Activated T-cell treated with anti-CD3 and anti-CD28 coated beads for 48 hours (primary cell): ENCODE data around the gene NACA.
"Not testable (repeated sequence)": the region's sequence is repeated elsewhere in the genome, so short reads cannot be mapped to it uniquely, and the experiment has no call there.

ENCODE experiments used
- DNase-seq: peaks from one replicate; pipeline ENCODE4 v3.0.0-alpha.2; 2020; ENCODE audit warnings: low read depth

Gene NACA

GRCh38 chr12:56723889-56724700 is 1.0 kb downstream of the NACA start:
- no peak for DNase-seq

DNA sequence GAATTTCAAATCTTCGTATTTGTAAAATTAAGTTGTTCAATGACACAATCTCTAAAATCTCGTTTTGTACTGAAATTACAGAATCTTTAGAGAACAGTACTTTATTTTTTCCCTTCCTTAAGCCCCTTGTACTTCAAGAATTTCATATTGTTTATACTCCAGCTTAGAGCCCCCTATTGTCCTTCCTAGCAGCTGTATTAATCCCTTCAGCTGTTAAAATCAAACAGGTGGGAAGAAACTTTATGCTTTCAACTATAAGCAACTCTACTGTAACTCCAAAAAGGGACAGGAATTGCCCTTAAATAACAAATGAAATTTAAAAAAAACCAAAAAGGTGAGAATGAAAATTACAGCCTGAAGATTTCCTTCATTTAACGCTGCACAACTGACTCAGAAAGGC is 1.7 kb downstream of the NACA start:
- no peak for DNase-seq

GRCh38 chr12:56722832-56723231 is 2.3 kb downstream of the NACA start:
- no peak for DNase-seq

DNA sequence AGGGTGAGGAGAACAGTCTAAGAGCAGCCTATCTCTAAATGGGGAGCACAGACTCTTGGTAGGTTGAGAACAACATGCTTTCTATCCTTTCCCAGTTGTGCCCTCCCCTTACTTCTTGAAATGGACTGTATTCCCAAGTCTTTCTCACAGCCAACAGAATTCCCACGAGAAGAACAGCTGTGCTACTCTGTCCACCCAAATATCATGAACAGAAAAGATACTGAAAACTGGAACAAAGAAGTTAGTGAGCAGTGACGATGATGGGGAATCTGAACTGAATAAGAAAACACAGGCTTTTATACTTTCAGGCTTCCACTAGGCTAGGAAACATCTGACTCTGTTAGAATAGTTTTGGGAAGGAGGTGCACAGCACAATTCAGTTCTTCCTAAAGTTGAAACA is 3.4 kb downstream of the NACA start:
- DNase-seq: no peak

DNA sequence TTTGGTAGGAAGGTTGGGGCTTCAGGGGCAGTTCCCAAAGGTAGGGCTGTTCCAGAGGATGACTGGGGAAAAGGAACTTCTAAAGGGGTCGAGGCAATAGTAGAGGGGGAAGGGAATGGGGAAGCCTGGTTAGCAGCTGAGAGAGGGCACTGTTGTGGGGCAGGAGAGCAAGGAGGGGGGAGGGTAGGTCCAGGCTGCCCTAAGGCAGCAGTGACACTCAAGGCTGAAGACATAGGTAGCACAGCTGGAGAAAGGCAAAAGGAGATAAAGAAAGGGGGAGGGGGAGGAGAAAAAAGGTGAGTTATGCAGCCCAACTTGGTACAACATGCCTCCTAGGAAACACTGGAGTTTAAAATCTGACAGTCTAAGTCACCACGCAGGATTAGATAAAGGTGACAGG is 3.9 kb downstream of the NACA start:
- no peak for DNase-seq

DNA sequence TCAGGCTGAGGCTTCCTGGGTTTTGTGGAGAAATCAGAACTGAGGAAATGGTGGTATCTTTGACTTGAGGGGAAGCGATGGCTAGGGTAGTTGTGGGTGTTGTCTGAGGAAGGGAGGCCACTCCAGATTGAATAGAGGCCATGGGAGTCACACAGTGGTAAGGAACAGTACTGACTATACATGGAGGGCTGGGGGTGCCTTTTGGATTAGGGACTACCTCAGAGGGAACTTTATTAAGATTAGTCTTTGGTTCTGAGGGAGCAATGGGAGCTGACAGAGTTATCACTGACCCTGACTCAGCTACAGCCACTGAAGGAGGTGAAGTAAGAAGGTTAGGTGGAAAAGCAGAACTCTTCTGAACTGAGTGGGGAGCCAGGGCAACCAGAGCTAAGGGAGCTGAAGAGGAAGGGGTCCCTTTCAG is 4.4 kb downstream of the NACA start:
- DNase-seq: no peak

- DNase-seq: no peak
Measured at GRCh38 chr12:56719056-56719455, 6.0 kb downstream of the NACA start.

GRCh38 chr12:56718636-56719035 is 6.5 kb downstream of the NACA start:
- no peak for DNase-seq

GRCh38 chr12:56718149-56718548 is 7.0 kb downstream of the NACA start:
- DNase-seq: no peak

GRCh38 chr12:56716933-56717880 is 7.9 kb downstream of the NACA start:
- no peak for DNase-seq

DNA sequence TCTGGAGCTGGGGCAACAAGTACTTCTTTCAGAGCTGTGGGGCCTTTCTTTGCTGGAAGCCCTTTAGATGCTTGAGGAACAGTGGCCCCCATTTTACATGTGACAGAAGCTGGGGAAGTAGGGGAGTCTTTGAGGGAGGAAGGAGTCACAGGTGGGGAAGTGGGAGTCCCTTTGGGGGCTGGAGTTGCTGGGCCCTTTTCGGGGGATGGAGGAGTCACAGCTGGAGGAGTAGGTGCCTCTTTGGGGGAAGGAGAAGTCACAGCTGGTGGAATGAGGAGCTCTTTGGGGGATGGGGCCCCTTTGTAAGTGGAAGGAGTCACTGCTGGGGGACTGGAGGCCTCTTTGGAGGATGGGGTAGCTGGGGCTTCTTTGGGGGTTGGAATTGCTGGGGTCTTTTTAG is 8.6 kb downstream of the NACA start:
- no peak for DNase-seq

- DNase-seq: no peak
Measured at GRCh38 chr12:56715798-56716197, 9.3 kb downstream of the NACA start.

DNA sequence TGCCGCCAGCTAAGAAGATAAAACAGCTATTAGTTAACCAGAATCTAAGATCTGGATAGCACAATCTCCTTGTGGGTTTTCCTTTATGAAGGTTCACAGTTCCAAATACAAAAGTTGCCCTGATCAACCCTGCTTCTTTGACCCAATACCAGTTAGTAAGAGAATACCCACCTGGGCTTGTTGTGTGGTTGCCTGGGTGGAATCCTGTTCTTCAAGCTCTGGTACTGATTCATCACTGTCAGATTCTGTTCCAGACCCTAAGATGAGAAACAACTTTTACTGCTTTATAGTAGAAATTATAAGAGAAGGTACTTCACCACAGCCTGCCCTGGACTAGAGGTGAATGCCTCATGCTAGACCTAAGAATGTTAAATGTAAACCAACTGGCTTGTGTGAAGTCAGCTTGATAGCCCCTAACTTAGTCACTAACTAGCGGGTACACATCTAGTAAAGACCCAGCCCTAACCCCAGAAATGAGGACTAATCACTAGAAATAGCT is 10.6 kb downstream of the NACA start:
- no peak for DNase-seq

DNA sequence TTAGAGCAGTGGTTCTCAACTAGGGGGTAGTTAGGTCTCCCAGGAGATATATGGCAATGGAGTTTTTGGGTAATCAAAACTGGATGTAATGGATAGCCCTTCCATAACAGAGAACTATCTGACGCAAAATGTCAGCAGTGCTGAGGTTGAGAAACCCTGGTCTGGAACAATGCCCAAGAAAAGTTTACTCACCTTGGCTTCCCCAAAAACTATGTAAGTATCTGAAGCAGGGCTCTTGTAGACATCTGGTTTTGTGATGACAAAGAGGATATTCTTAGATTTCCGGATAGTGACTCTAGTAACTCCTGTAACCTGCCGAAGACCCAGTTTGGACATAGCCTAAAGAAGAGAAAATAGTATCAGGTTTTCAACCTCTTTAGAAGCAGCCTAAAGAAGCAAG is 11.8 kb downstream of the NACA start:
- no peak for DNase-seq

DNA sequence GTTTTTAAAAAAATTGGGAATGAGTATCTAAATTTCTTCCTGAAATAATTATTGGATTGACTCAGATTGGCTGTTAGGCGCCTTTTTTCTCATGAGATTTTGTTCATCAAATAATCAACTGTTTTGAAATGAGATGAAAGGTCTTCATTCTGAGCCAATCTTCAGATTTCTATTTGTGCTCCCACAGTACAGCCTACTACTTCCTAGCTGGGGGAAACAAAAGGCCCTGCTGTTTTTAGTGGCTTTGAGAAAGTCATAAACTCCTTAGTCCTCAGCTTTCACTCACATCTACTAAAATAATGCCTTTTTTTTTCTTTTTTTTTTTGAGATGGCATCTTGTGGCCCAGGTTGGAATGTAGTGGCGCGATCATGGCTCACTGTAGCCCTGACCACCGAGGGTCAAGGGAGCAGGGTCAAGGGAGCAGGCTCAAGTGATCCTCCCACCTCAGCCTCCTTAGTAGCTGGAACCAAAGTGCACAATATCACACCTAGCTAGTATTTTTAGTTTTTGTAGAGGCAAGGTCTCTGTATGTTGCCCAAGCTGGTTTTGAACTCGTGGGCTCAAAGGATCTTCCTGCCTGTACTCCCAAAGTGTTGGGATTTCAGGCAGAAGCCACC is 15.2 kb downstream of the NACA start:
- DNase-seq: no peak

DNA sequence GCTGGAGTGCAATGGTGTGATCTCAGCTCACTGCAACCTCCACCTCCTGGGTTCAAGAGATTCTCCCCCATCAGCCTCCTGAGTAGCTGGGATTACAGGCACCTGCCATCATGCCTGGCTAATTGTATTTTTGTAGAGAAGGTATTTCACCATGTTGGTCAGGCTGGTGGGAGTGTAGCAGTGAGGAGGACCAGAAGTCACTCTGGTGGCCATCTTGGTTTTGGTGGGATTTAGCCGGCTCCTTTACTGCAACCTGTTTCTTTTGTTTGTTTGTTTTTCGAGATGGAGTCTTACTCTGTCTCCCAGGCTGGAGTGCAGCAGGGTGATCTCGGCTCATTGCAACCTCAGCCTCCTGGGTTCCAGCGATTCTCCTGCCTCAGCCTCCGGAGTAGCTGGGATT is 20.6 kb downstream of the NACA start:
- DNase-seq: not testable (repeated sequence)

DNA sequence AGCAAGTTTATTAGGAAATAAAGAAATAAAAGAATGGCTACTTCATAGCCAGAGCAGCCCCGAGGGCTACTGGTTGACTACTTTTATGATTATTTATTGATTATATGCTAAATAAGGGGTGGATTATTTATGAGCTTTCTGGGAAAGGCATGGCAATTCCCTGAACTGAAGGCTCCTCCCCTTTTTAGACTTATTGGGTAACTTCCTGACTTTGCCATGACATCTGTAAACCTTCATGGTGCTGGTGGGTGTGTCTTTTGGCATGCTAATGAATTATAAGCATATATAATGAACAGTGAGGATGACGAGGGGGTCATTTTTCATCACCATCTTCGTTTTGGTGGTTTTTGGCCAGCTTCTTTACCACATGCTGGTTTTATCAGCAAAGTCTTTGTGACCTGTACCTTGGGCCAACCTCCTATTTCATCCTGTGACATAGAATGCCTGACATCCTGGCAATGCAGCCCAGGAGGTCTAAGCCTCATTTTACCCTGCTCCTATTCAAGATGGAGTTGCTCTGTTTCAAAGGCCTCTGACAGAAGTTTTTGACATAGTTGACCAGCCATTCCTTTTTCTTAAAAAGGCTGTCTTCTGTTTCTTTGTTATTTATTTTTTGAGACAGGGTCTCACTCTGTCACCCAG is 26.0 kb downstream of the NACA start:
- no peak for DNase-seq

DNA sequence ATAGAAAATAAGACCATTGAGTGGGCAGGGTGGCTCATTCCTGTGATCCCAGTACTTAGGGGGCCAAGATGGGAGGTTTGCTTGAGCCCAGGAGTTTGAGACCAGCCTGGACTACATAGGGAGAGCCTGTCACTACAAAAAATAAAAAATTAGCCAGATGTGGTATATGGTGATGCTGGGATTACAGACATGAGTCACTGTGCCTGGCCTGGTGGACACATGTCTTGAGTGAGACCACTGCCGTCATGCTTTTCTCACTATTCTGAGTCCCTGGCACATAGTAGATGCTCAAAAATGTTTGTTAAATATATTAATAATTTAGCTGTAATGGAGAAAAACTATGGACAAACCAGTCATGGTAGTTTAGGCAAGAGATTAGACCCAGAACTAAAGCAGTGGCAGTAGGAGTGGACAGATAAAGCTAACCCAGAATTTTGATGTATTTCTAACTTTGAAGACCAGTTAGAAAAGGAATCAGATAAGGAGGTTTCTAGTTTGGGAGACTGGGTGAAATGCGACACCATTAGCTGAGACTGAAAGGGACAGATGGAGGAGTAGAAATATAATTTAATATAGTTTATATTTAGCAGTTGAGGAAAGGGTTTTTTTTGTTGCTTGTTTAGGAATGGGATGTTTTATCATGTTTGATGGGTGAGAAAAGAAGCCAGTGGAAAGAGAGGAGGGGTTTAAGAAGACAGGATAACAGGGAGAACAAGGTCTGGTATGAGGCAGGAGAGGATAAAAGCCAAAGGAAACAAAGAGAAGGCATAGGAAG is 29.6 kb downstream of the NACA start:
- no peak for DNase-seq

- no peak for DNase-seq
Measured at GRCh38 chr12:56694161-56694560, 30.9 kb downstream of the NACA start.

DNA sequence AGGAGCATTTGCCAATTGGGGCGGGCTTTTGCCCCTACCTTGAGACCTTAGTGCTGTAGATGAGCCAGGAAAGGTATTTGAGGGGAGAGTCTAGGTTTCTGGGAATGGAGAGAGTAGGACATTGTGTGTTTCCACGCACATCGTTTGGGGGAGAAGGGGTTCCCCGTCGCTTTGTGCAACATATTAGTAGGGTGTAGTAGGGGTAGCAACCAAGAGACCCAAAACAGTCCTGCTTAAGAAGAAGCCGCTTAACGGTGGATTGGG is 36.3 kb downstream of the NACA start:
- DNase-seq: no peak

GRCh38 chr12:56688129-56688845 is 36.8 kb downstream of the NACA start, which contains the start of gene PTGES3:
PTGES3 (minus strand) TSS chr12:56688284; CDS start chr12:56687999, 285 bp downstream.
- peak; percentile 99 for DNase-seq
